HEK293 (cell line): ENCODE data around the gene DDX20.

Experiments
- BCL11B ChIP-seq: fragments of 450-650 bp; formaldehyde crosslinking; IDR thresholded peaks from 2 replicates; pipeline ENCODE4 v1.5.1; 2016; ENCODE audit warnings: low read depth, missing biosample characterization, missing genetic modification characterization
- EGR2 ChIP-seq: fragments of 450-650 bp; formaldehyde crosslinking; IDR thresholded peaks from 2 replicates; pipeline ENCODE4 v1.5.1; 2016; ENCODE audit warnings: low read depth, missing biosample characterization, missing genetic modification characterization
- FEZF1 ChIP-seq: fragments of 450-650 bp; formaldehyde crosslinking; IDR thresholded peaks from 2 replicates; pipeline ENCODE4 v1.5.1; 2016; ENCODE audit warnings: missing biosample characterization, missing genetic modification characterization
- GLIS1 ChIP-seq: fragments of 450-650 bp; formaldehyde crosslinking; IDR thresholded peaks from 2 replicates; pipeline ENCODE4 v1.5.1; 2016; ENCODE audit warnings: missing biosample characterization, missing genetic modification characterization
- IKZF3 ChIP-seq: fragments of 450-650 bp; IDR thresholded peaks from 2 replicates; pipeline ENCODE4 v1.5.0; 2018; ENCODE audit warnings: missing biosample characterization, mild to moderate bottlenecking, missing genetic modification characterization, moderate library complexity
- OSR2 ChIP-seq: fragments of 450-650 bp; formaldehyde crosslinking; IDR thresholded peaks from 2 replicates; pipeline ENCODE4 v1.5.1; 2016; ENCODE audit warnings: missing biosample characterization, missing genetic modification characterization
- RBAK ChIP-seq: fragments of 450-650 bp; formaldehyde crosslinking; IDR thresholded peaks from 2 replicates; pipeline ENCODE4 v1.5.1; 2016; ENCODE audit warnings: missing biosample characterization, missing genetic modification characterization
- TCF7L2 ChIP-seq: IDR thresholded peaks from 2 replicates; pipeline ENCODE4 v1.6.1; 2011; ENCODE audit warnings: low read depth, mild to moderate bottlenecking, inconsistent platforms, low read length, moderate library complexity, borderline replicate concordance
- TRIM28 ChIP-seq: IDR thresholded peaks from 2 replicates; pipeline ENCODE4 v1.6.1; 2011; ENCODE audit warnings: low read length, control low read depth, borderline replicate concordance
- ZBTB11 ChIP-seq: fragments of 450-650 bp; formaldehyde crosslinking; conservative IDR thresholded peaks from 2 replicates; pipeline ENCODE4 v1.5.1; 2016; ENCODE audit warnings: low read depth, missing biosample characterization, missing genetic modification characterization
- ZBTB48 ChIP-seq: fragments of 450-650 bp; formaldehyde crosslinking; IDR thresholded peaks from 2 replicates; pipeline ENCODE4 v1.5.1; 2016; ENCODE audit warnings: missing biosample characterization, missing genetic modification characterization
- ZEB2 ChIP-seq: fragments of 450-650 bp; formaldehyde crosslinking; IDR thresholded peaks from 2 replicates; pipeline ENCODE4 v1.5.1; 2016; ENCODE audit warnings: missing biosample characterization, missing genetic modification characterization
- ZFHX2 ChIP-seq: fragments of 450-650 bp; formaldehyde crosslinking; conservative IDR thresholded peaks from 2 replicates; pipeline ENCODE4 v1.5.1; 2016; ENCODE audit warnings: missing biosample characterization, missing genetic modification characterization
- ZFP3 ChIP-seq: fragments of 450-650 bp; formaldehyde crosslinking; IDR thresholded peaks from 2 replicates; pipeline ENCODE4 v1.5.1; 2016; ENCODE audit warnings: low read depth, missing biosample characterization, missing genetic modification characterization
- ZNF132 ChIP-seq: fragments of 450-650 bp; formaldehyde crosslinking; IDR thresholded peaks from 2 replicates; pipeline ENCODE4 v1.5.1; 2017; ENCODE audit warnings: missing biosample characterization, missing genetic modification characterization, borderline replicate concordance
- ZNF133 ChIP-seq: fragments of 450-650 bp; formaldehyde crosslinking; IDR thresholded peaks from 2 replicates; pipeline ENCODE4 v1.5.1; 2016; ENCODE audit warnings: missing biosample characterization, missing genetic modification characterization
- ZNF140 ChIP-seq: fragments of 450-650 bp; formaldehyde crosslinking; IDR thresholded peaks from 2 replicates; pipeline ENCODE4 v1.5.1; 2016; ENCODE audit warnings: missing biosample characterization, missing genetic modification characterization
- ZNF157 ChIP-seq: fragments of 450-650 bp; formaldehyde crosslinking; IDR thresholded peaks from 2 replicates; pipeline ENCODE4 v1.5.1; 2016; ENCODE audit warnings: missing biosample characterization, missing genetic modification characterization
- ZNF169 ChIP-seq: fragments of 450-650 bp; formaldehyde crosslinking; IDR thresholded peaks from 2 replicates; pipeline ENCODE4 v1.5.1; 2016; ENCODE audit warnings: missing biosample characterization, missing genetic modification characterization
- ZNF174 ChIP-seq: fragments of 450-650 bp; formaldehyde crosslinking; IDR thresholded peaks from 2 replicates; pipeline ENCODE4 v1.5.0; 2017; ENCODE audit warnings: missing biosample characterization, mild to moderate bottlenecking, missing genetic modification characterization
- ZNF214 ChIP-seq: fragments of 450-650 bp; formaldehyde crosslinking; IDR thresholded peaks from 2 replicates; pipeline ENCODE4 v1.5.1; 2017; ENCODE audit warnings: missing biosample characterization, mild to moderate bottlenecking, missing genetic modification characterization, borderline replicate concordance
- ZNF23 ChIP-seq: fragments of 450-650 bp; formaldehyde crosslinking; IDR thresholded peaks from 2 replicates; pipeline ENCODE4 v1.5.1; 2016; ENCODE audit warnings: missing biosample characterization, missing genetic modification characterization, borderline replicate concordance
- ZNF248 ChIP-seq: fragments of 450-650 bp; formaldehyde crosslinking; IDR thresholded peaks from 2 replicates; pipeline ENCODE4 v1.5.1; 2017; ENCODE audit warnings: missing biosample characterization, missing genetic modification characterization
- ZNF274 ChIP-seq, 2 experiments: fragments of 200-500 bp in 1 of 2; fragments of 450-650 bp in 1 of 2; sonication (Bioruptor generic) in 1 of 2; formaldehyde crosslinking in 1 of 2; IDR thresholded peaks; 2 replicates each; pipeline versions ENCODE4 v1.5.1 to v1.6.1; 2014 to 2016; ENCODE audit warnings: borderline replicate concordance in 1 of 2, inconsistent platforms in 1 of 2, low read length in 1 of 2, missing biosample characterization in 1 of 2, missing genetic modification characterization in 1 of 2
- ZNF423 ChIP-seq: fragments of 450-650 bp; formaldehyde crosslinking; IDR thresholded peaks from 2 replicates; pipeline ENCODE4 v1.5.1; 2016; ENCODE audit warnings: missing biosample characterization, missing genetic modification characterization
- ZNF544 ChIP-seq: fragments of 450-650 bp; formaldehyde crosslinking; IDR thresholded peaks from 2 replicates; pipeline ENCODE4 v1.5.0; 2017; ENCODE audit warnings: missing biosample characterization, missing genetic modification characterization
- ZNF548 ChIP-seq: fragments of 450-650 bp; formaldehyde crosslinking; IDR thresholded peaks from 2 replicates; pipeline ENCODE4 v1.5.1; 2016; ENCODE audit warnings: missing biosample characterization, missing genetic modification characterization
- ZNF558 ChIP-seq: fragments of 450-650 bp; formaldehyde crosslinking; IDR thresholded peaks from 2 replicates; pipeline ENCODE4 v1.5.1; 2016; ENCODE audit warnings: missing biosample characterization, missing genetic modification characterization
- ZNF596 ChIP-seq: fragments of 450-650 bp; IDR thresholded peaks from 2 replicates; pipeline ENCODE4 v1.5.0; 2018; ENCODE audit warnings: missing biosample characterization, mild to moderate bottlenecking, missing genetic modification characterization, moderate library complexity
- ZNF639 ChIP-seq: fragments of 450-650 bp; formaldehyde crosslinking; IDR thresholded peaks from 2 replicates; pipeline ENCODE4 v1.5.1; 2016; ENCODE audit warnings: missing biosample characterization, missing genetic modification characterization
- ZNF670 ChIP-seq: fragments of 450-650 bp; formaldehyde crosslinking; IDR thresholded peaks from 2 replicates; pipeline ENCODE4 v1.5.1; 2016; ENCODE audit warnings: missing biosample characterization, missing genetic modification characterization, low read depth
- ZNF701 ChIP-seq: fragments of 450-650 bp; formaldehyde crosslinking; IDR thresholded peaks from 2 replicates; pipeline ENCODE4 v1.5.1; 2016; ENCODE audit warnings: missing biosample characterization, missing genetic modification characterization
- ZNF768 ChIP-seq: fragments of 450-650 bp; formaldehyde crosslinking; IDR thresholded peaks from 2 replicates; pipeline ENCODE4 v1.5.1; 2018; ENCODE audit warnings: missing biosample characterization, mild to moderate bottlenecking, missing genetic modification characterization
- ZNF837 ChIP-seq: fragments of 450-650 bp; formaldehyde crosslinking; IDR thresholded peaks from 2 replicates; pipeline ENCODE4 v1.5.1; 2016; ENCODE audit warnings: missing biosample characterization, missing genetic modification characterization

DDX20 gene

GRCh38 chr1:111738436-111739193 is 17.1 kb upstream of the DDX20 start (continued):
- TF ChIP-seq ZNF214 (no peak), ZNF23 (tag by site-specific recombination) (no peak), ZNF768 (tag by site-specific recombination) (no peak), ZNF174 (no peak), ZNF670 (tag by site-specific recombination) (no peak), ZNF558 (tag by site-specific recombination) (no peak), ZNF157 (no peak), GLIS1 (peak; percentile 11), ZNF548 (tag by site-specific recombination) (no peak), ZFHX2 (peak; percentile 93), IKZF3 (0 out of 2 replicates have a peak, but pooled peaks have one; percentile 51), TCF7L2 (no peak), ZBTB11 (tag by site-specific recombination) (no peak), BCL11B (tag by site-specific recombination) (no peak), FEZF1 (no peak), ZFP3 (no peak), ZEB2 (tag by site-specific recombination) (no peak), TRIM28 (no peak), ZNF596 (tag by site-specific recombination) (peak; percentile 40; the same call in 1 of the 2 replicates), ZNF837 (no peak), ZNF132 (tag by site-specific recombination) (no peak), EGR2 (tag by site-specific recombination) (peak; percentile 89), ZNF248 (no peak), ZNF701 (tag by site-specific recombination) (no peak), ZNF274 (IDR thresholded peaks at IDR 0.05; ENCODE audit: low read length) (no peak), ZNF274 (tag by site-specific recombination; IDR thresholded peaks at IDR 0.05; ENCODE audit: borderline replicate concordance) (no peak), ZNF544 (tag by site-specific recombination) (no peak), OSR2 (tag by site-specific recombination) (no peak; the same call in 1 of the 2 replicates), ZNF133 (tag by site-specific recombination) (no peak), ZNF423 (peak; percentile 93), ZNF140 (no peak), RBAK (tag by site-specific recombination) (no peak), ZBTB48 (tag by site-specific recombination) (no peak; the same call in none of the 2 replicates), ZNF169 (tag by site-specific recombination) (no peak), ZNF639 (tag by site-specific recombination) (0 out of 2 replicates have a peak, but pooled peaks have one; percentile 14)
